ENCODE measurements around the gene NCOA3.

The NCOA3 gene

GRCh38 chr20:47669152-47669425, 167.4 kb downstream of the NCOA3 start:
- no peak for DNase-seq (ENCODE audit: low read depth)
- no peak for TF ChIP-seq CTCF (IDR thresholded peaks at IDR 0.05; ENCODE audit: control insufficient read depth, extremely low read depth, insufficient read depth)
- no peak overlapping the region for H3K4me3 ChIP-seq (ENCODE audit: low read depth, low read length)

DNA sequence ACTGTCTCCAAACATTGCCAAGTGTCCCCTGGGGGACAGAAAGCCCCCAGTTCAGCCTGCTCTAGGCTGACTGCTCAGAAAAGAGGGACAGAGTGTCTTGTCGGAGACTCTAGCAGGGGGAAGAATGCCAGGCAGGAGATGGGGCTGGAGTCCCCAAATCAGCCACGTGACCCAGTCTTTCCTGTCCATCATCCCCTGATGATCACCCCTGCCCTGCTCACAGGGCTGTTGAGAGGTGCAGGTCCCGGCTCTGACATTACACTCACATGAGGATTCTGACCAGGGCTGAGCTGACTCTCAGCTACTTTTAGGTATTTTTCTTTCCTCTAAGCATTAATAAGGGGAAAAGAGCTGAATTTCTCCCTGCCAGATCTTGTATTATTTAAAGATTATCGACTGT, 167.8 kb downstream of the NCOA3 start:
- DNase-seq (ENCODE audit: low read depth): no peak
- no peak for TF ChIP-seq CTCF (IDR thresholded peaks at IDR 0.05; ENCODE audit: control insufficient read depth, extremely low read depth, insufficient read depth)
- H3K4me3 ChIP-seq (ENCODE audit: low read depth, low read length): no peak overlapping the region

DNA sequence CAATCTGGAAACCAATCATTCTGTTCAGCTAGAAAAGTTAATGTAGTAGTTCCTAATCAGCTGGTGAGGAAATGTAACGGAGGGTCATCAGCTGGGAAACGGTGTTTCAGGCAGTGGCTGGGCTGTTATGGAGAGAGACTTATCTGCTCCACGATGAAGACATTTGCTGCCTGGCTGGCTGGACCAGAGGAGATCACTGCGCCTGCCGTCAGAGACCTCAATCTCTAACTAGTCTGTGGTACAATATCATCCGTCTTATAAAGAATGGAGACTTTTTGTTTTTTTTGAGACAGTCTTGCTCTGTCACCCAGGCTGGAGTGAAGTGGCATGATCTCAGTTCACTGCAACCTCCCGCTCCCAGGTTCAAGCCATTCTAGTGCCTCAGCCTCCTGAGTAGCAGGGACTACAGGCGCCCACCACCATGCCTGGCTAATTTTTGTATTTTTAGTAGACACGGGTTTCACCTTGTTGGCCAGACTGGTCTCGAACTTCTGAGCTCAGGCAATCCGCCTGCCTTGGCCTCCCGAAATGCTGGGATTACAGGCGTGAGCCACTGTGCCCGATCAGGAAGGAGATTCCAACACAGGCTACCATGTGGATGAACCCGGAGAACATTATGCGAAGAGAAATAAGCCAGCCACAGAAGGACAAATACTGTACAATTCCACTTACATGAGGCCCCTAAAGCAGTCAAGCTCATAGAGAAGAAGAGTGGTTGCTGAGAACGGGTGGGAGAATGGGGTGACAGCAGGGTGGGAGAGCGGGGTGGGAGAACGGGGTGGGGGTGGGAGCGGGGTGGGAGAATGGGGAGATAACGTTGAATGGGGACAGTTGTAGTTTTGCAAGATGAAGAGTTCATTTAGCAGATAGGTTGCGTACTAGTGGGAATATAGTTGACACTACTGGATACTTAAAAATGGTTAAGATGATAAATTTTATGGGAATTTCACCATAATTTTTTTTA, 168.5 kb downstream of the NCOA3 start:
- no peak for DNase-seq (ENCODE audit: low read depth)
- H3K4me3 ChIP-seq (ENCODE audit: low read depth, low read length): no peak overlapping the region
- TF ChIP-seq CTCF (IDR thresholded peaks at IDR 0.05; ENCODE audit: control insufficient read depth, extremely low read depth, insufficient read depth): no peak

GRCh38 chr20:47670913-47671312, 169.2 kb downstream of the NCOA3 start:
- no peak for DNase-seq (ENCODE audit: low read depth)
- TF ChIP-seq CTCF (IDR thresholded peaks at IDR 0.05; ENCODE audit: control insufficient read depth, extremely low read depth, insufficient read depth): no peak
- H3K4me3 ChIP-seq (ENCODE audit: low read depth, low read length): no peak overlapping the region

DNA sequence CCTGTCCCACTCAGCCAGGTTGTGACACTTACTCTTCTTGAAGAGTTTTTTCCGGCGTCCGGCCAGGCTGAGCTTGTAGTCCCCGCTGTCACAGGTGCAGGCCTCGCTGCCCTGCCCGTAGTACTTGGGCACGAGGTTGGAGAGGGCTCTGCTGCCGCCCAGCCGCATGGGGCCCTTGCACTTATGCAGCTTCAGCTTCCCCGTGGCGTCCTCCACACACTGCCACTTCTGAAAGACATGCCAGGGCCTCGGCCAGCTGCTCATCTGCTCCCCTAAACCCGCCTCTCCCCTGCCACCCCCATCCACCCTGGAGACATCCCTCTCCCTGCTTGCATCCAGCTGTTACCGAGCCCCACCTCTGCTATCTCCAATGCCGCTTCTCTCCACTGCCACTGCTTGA, 170.5 kb downstream of the NCOA3 start:
- no peak for DNase-seq (ENCODE audit: low read depth)
- no peak overlapping the region for H3K4me3 ChIP-seq (ENCODE audit: low read depth, low read length)
- no peak for TF ChIP-seq CTCF (IDR thresholded peaks at IDR 0.05; ENCODE audit: control insufficient read depth, extremely low read depth, insufficient read depth)

- no peak for TF ChIP-seq CTCF (IDR thresholded peaks at IDR 0.05; ENCODE audit: control insufficient read depth, extremely low read depth, insufficient read depth)
- H3K4me3 ChIP-seq (ENCODE audit: low read depth, low read length): no peak overlapping the region
- no peak for DNase-seq (ENCODE audit: low read depth)
Observed at GRCh38 chr20:47672886-47673670, 171.4 kb downstream of the NCOA3 start.
